Neuronal stem cell (in vitro differentiated cells): ENCODE results near the gene C3orf52.

Experiments
- DNase-seq: peaks from one replicate; pipeline ENCODE4 v3.0.0-alpha.2; 2013; ENCODE audit warnings: low spot score
- H2AFZ ChIP-seq: one replicate; pipeline ENCODE4 v1.6.1; 2013; ENCODE audit warnings: mild to moderate bottlenecking, low read length, inconsistent platforms
- H2AK5ac ChIP-seq: 2 replicates; pipeline ENCODE4 v1.6.1; 2013; ENCODE audit warnings: low read depth, mild to moderate bottlenecking, inconsistent platforms, low read length, moderate library complexity, mixed read lengths
- H2BK120ac ChIP-seq: 2 replicates; pipeline ENCODE4 v1.6.1; 2013; ENCODE audit warnings: low read depth, mild to moderate bottlenecking, inconsistent platforms, low read length, moderate library complexity, mixed read lengths
- H2BK12ac ChIP-seq: one replicate; pipeline ENCODE4 v1.6.1; 2013; ENCODE audit warnings: low read length, inconsistent platforms
- H2BK15ac ChIP-seq: 2 replicates; pipeline ENCODE4 v1.6.1; 2013; ENCODE audit warnings: mild to moderate bottlenecking, low read length, inconsistent platforms, mixed read lengths
- H2BK5ac ChIP-seq: one replicate; pipeline ENCODE4 v1.6.1; 2013; ENCODE audit warnings: inconsistent platforms, mild to moderate bottlenecking, low read length, moderate library complexity
- H3K14ac ChIP-seq: one replicate; pipeline ENCODE4 v1.6.1; 2013; ENCODE audit warnings: low read length, inconsistent platforms
- H3K18ac ChIP-seq: 2 replicates; pipeline ENCODE4 v1.6.1; 2013; ENCODE audit warnings: low read length, inconsistent platforms
- H3K23ac ChIP-seq: 2 replicates; pipeline ENCODE4 v1.6.1; 2013; ENCODE audit warnings: low read depth, mild to moderate bottlenecking, mixed read lengths, low read length, inconsistent platforms; ENCODE audit not compliant: poor library complexity
- H3K27ac ChIP-seq: replicated peaks from 3 replicates; pipeline ENCODE4 v1.5.1; 2013; ENCODE audit warnings: low read length, inconsistent platforms
- H3K27me3 ChIP-seq, 3 experiments: 2 replicates each; pipeline ENCODE4 v1.6.1; 2013; ENCODE audit warnings: low read length in 3 of 3, mild to moderate bottlenecking in 2 of 3, inconsistent platforms in 1 of 3, low read depth in 1 of 3, mixed read lengths in 1 of 3, moderate library complexity in 1 of 3; ENCODE audit not compliant: control insufficient read depth in 3 of 3, insufficient read depth in 3 of 3
- H3K36me3 ChIP-seq, 2 donors: replicated peaks in 1 of 2; 2 replicates each; pipeline ENCODE4 v1.6.1; 2013; ENCODE audit warnings: low read length in 2 of 2; ENCODE audit not compliant: control insufficient read depth in 2 of 2, insufficient read depth in 2 of 2
- H3K4ac ChIP-seq: 2 replicates; pipeline ENCODE4 v1.6.1; 2013; ENCODE audit warnings: inconsistent platforms, mild to moderate bottlenecking, low read length, moderate library complexity
- H3K4me1 ChIP-seq, 2 donors: 1 replicate in 1 of 2; 2 replicates in 1 of 2; pipeline ENCODE4 v1.6.1; 2013; ENCODE audit warnings: low read length in 2 of 2, low read depth in 1 of 2; ENCODE audit not compliant: control insufficient read depth in 2 of 2, insufficient read depth in 1 of 2
- H3K4me2 ChIP-seq: one replicate; pipeline ENCODE4 v1.6.1; 2013; ENCODE audit warnings: mild to moderate bottlenecking, low read length, inconsistent platforms; ENCODE audit not compliant: insufficient read depth, poor library complexity, severe bottlenecking
- H3K4me3 ChIP-seq, 2 donors: 2 replicates each; pipeline ENCODE4 v1.5.1; 2013; ENCODE audit warnings: low read length in 2 of 2, mild to moderate bottlenecking in 2 of 2, inconsistent platforms in 1 of 2, moderate library complexity in 1 of 2
- H3K79me1 ChIP-seq: one replicate; pipeline ENCODE4 v1.6.1; 2013; ENCODE audit warnings: low read depth, mild to moderate bottlenecking, inconsistent platforms, low read length, moderate library complexity
- H3K9ac ChIP-seq: one replicate; pipeline ENCODE4 v1.6.1; 2013; ENCODE audit warnings: mild to moderate bottlenecking, low read depth, low read length, inconsistent platforms; ENCODE audit not compliant: poor library complexity
- H3K9me3 ChIP-seq, 2 donors: replicated peaks in 1 of 2; 2 replicates each; pipeline versions ENCODE3 to v1.6.1; 2013; ENCODE audit warnings: low read length in 2 of 2, mild to moderate bottlenecking in 2 of 2, inconsistent platforms in 1 of 2, low read depth in 1 of 2, mixed read lengths in 1 of 2, moderate library complexity in 1 of 2; ENCODE audit not compliant: control insufficient read depth in 2 of 2, insufficient read depth in 1 of 2
- H4K8ac ChIP-seq: one replicate; pipeline ENCODE4 v1.6.1; 2013; ENCODE audit warnings: low read depth, mild to moderate bottlenecking, inconsistent platforms, low read length, moderate library complexity
- H4K91ac ChIP-seq: one replicate; pipeline ENCODE4 v1.6.1; 2013; ENCODE audit warnings: low read length, low read depth, mild to moderate bottlenecking, inconsistent platforms; ENCODE audit not compliant: poor library complexity
- WGBS, 2 donors: extraction: QIAGEN DNeasy Blood & Tissue Kit; methylation state at CpG; one replicate each; pipeline ENCODE4 v1.1.7; 2013; ENCODE audit warnings: missing lambda C conversion rate in 2 of 2, mixed read lengths in 1 of 2; ENCODE audit not compliant: insufficient read length in 2 of 2, insufficient replicate concordance in 1 of 2; ENCODE audit errors: extremely low coverage in 2 of 2; 5-methylcytosine and 5-hydroxymethylcytosine counted together

C3orf52 gene

GRCh38 chr3:112132088-112132487, 45.9 kb downstream of the C3orf52 start:
- no peak overlapping the region for H3K18ac ChIP-seq
- no peak overlapping the region for H2BK15ac ChIP-seq
- no peak overlapping the region for H2BK12ac ChIP-seq
- H3K9ac ChIP-seq = no peak overlapping the region
- no peak for DNase-seq
- H3K27ac ChIP-seq = no peak overlapping the region
- peaks cover 7 to 16% of the 10 kb centered on the region in 2 donors for H3K4me1 ChIP-seq
- no peak overlapping the region for H2AK5ac ChIP-seq
- no peak overlapping the region for H4K8ac ChIP-seq
- no peak overlapping the region for H4K91ac ChIP-seq
- H3K4me3 ChIP-seq = no peak overlapping the region
- no peak overlapping the region for H3K14ac ChIP-seq
- H3K79me1 ChIP-seq = no peaks in the 10 kb centered on the region
- no peaks in the 10 kb centered on the region for H3K27me3 ChIP-seq
- no peak overlapping the region for H2AFZ ChIP-seq
- no peak overlapping the region for H2BK5ac ChIP-seq
- H2BK120ac ChIP-seq = no peak overlapping the region
- H3K4me2 ChIP-seq = no peak overlapping the region
- no CpG with 5 or more reads among the region's 3 CpGs for WGBS, 2 donors
- peaks cover 0 to 1% of the 10 kb centered on the region in 2 donors for H3K9me3 ChIP-seq
- H3K4ac ChIP-seq = no peak overlapping the region
- no peaks in the 10 kb centered on the region for H3K36me3 ChIP-seq
- no peak overlapping the region for H3K23ac ChIP-seq

GRCh38 chr3:112132554-112132953, 46.4 kb downstream of the C3orf52 start:
- Histone ChIP-seq H2BK15ac (no peak overlapping the region), H2BK5ac (no peak overlapping the region), H3K36me3 (no peaks in the 10 kb centered on the region), H3K27ac (no peak overlapping the region), H4K8ac (no peak overlapping the region), H3K27me3 (no peaks in the 10 kb centered on the region), H3K4ac (no peak overlapping the region), H2BK12ac (no peak overlapping the region), H2AK5ac (no peak overlapping the region), H3K23ac (no peak overlapping the region), H3K14ac (no peak overlapping the region), H2BK120ac (no peak overlapping the region), H3K9me3 (peaks cover 0 to 1% of the 10 kb centered on the region in 2 donors), H2AFZ (no peak overlapping the region), H3K18ac (no peak overlapping the region), H3K4me1 (peaks cover 7 to 18% of the 10 kb centered on the region in 2 donors), H4K91ac (no peak overlapping the region), H3K9ac (no peak overlapping the region), H3K4me2 (no peak overlapping the region), H3K79me1 (no peaks in the 10 kb centered on the region), H3K4me3 (no peak overlapping the region)
- DNase-seq = no peak
- no CpG with 5 or more reads among the region's 1 CpG for WGBS, 2 donors

GRCh38 chr3:112132975-112133448, 46.8 kb downstream of the C3orf52 start, which contains the start of gene GCSAM:
TSS of gene GCSAM (minus strand) at chr3:112133248. CDS start at chr3:112133120, 128 bp downstream.
- Histone ChIP-seq H3K18ac (no peak within 1 kb of the TSS), H2BK15ac (no peak within 1 kb of the TSS), H2AK5ac (no peak within 1 kb of the TSS), H3K14ac (no peak within 1 kb of the TSS), H4K8ac (no peak within 1 kb of the TSS), H2BK12ac (no peak within 1 kb of the TSS), H2BK120ac (no peak within 1 kb of the TSS), H3K79me1 (no peaks in the 10 kb centered on the region), H3K23ac (no peak within 1 kb of the TSS), H3K36me3 (no peaks in the 10 kb centered on the region), H2AFZ (no peak within 1 kb of the TSS), H3K4me1 (peaks cover 9 to 20% of the 10 kb centered on the region in 2 donors), H3K9ac (peak within 1 kb of the TSS; percentile 24), H3K4me2 (no peak within 1 kb of the TSS), H4K91ac (no peak within 1 kb of the TSS), H3K9me3 (peaks cover 0 to 1% of the 10 kb centered on the region in 2 donors), H3K4me3 (no peak within 1 kb of the TSS), H3K4ac (no peak within 1 kb of the TSS), H2BK5ac (no peak within 1 kb of the TSS), H3K27me3 (no peaks in the 10 kb centered on the region), H3K27ac (no peak within 1 kb of the TSS)
- no CpG with 5 or more reads among the region's 5 CpGs for WGBS, 2 donors
- no peak for DNase-seq

GRCh38 chr3:112133626-112134334, 47.6 kb downstream of the C3orf52 start:
- Histone ChIP-seq H2BK12ac (no peak overlapping the region), H3K14ac (no peak overlapping the region)
- no CpG with 5 or more reads among the region's 5 CpGs for WGBS, 2 donors

More at GRCh38 chr3:112133626-112134334, 47.6 kb downstream of the C3orf52 start:
- H3K27ac ChIP-seq = no peak overlapping the region
- H2BK15ac ChIP-seq = no peak overlapping the region
- peaks cover 8 to 19% of the 10 kb centered on the region in 2 donors for H3K4me1 ChIP-seq
- H2AK5ac ChIP-seq = no peak overlapping the region
- no peak overlapping the region for H3K4me2 ChIP-seq
- H3K9ac ChIP-seq = no peak overlapping the region
- H3K18ac ChIP-seq = no peak overlapping the region
- H2BK120ac ChIP-seq = no peak overlapping the region
- no peak overlapping the region for H4K8ac ChIP-seq
- no peak overlapping the region for H3K23ac ChIP-seq
- H3K36me3 ChIP-seq = no peaks in the 10 kb centered on the region
- no peaks in the 10 kb centered on the region for H3K27me3 ChIP-seq
- H3K4me3 ChIP-seq = no peak overlapping the region
- no peak overlapping the region for H2BK5ac ChIP-seq
- H3K79me1 ChIP-seq = no peaks in the 10 kb centered on the region
- H2AFZ ChIP-seq = no peak overlapping the region
- no peak overlapping the region for H3K4ac ChIP-seq
- no peak overlapping the region for H4K91ac ChIP-seq
- H3K9me3 ChIP-seq = peaks cover 0 to 1% of the 10 kb centered on the region in 2 donors
- no peak for DNase-seq
